Hepatocyte (in vitro differentiated cells): ENCODE measurements around the gene TCHP.

Experiments used
- EZH2 ChIP-seq: fragments of 200-600 bp; sonication (generic); IDR thresholded peaks from 2 replicates; pipeline ENCODE4 v1.6.1; 2016; ENCODE audit warnings: antibody characterized with exemption, mild to moderate bottlenecking, borderline replicate concordance
- EZH2phosphoT487 ChIP-seq: fragments of 200-600 bp; sonication (generic); IDR thresholded peaks from one replicate; pipeline ENCODE4 v1.6.1; 2018; ENCODE audit warnings: antibody characterized with exemption, mild to moderate bottlenecking, low read depth, moderate library complexity; ENCODE audit not compliant: unreplicated experiment, severe bottlenecking
- TF ChIP-seq, protein P1 (sequence below): fragments of 200-600 bp; sonication (generic); IDR thresholded peaks from 2 replicates; pipeline ENCODE4 v1.5.1; 2016; ENCODE audit warnings: antibody characterized with exemption, mild to moderate bottlenecking; ENCODE audit not compliant: poor library complexity

- TF ChIP-seq, protein P1, sequence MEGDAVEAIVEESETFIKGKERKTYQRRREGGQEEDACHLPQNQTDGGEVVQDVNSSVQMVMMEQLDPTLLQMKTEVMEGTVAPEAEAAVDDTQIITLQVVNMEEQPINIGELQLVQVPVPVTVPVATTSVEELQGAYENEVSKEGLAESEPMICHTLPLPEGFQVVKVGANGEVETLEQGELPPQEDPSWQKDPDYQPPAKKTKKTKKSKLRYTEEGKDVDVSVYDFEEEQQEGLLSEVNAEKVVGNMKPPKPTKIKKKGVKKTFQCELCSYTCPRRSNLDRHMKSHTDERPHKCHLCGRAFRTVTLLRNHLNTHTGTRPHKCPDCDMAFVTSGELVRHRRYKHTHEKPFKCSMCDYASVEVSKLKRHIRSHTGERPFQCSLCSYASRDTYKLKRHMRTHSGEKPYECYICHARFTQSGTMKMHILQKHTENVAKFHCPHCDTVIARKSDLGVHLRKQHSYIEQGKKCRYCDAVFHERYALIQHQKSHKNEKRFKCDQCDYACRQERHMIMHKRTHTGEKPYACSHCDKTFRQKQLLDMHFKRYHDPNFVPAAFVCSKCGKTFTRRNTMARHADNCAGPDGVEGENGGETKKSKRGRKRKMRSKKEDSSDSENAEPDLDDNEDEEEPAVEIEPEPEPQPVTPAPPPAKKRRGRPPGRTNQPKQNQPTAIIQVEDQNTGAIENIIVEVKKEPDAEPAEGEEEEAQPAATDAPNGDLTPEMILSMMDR: no peak
- TF ChIP-seq EZH2phosphoT487 (no peak), EZH2 (no peak)
These were observed 39.4 kb downstream of the TCHP start for GRCh38 chr12:109939504-109939903.
